NAMALWA (cell line): Measurements from ENCODE around the gene ARHGAP22.

ENCODE experiments used
- DNase-seq: peaks from one replicate; pipeline ENCODE4 v3.0.0-alpha.2; 2015; ENCODE audit warnings: low spot score

The ARHGAP22 gene

GRCh38 chr10:48533540-48533939 is 71.3 kb downstream of the ARHGAP22 start:
- DNase-seq: no peak

DNA sequence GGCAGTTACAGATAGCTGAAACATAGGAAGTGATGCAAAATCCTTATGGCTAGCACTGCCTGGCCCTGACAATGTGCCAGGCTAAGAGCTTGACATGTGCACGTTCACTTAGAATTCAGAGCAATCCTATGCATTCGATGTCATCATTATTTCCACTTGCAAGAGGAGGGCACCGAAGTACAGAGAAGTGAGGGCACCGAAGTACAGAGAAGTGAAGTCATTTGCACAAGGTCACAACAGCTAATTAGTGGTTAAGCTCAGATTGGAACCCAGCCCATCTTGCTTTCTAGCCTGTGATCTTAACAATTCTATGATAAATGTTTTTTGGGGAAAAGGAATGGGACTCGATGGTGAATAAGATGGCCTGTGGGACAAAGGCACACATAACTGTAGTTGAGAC is 73.4 kb downstream of the ARHGAP22 start:
- DNase-seq: no peak

GRCh38 chr10:48529331-48529730 is 75.5 kb downstream of the ARHGAP22 start:
- no peak for DNase-seq

GRCh38 chr10:48527756-48528155 is 77.1 kb downstream of the ARHGAP22 start:
- DNase-seq: no peak

GRCh38 chr10:48526846-48527505 is 77.9 kb downstream of the ARHGAP22 start:
- no peak for DNase-seq

- DNase-seq: no peak
Observed at GRCh38 chr10:48526011-48526821, 78.7 kb downstream of the ARHGAP22 start.

DNA sequence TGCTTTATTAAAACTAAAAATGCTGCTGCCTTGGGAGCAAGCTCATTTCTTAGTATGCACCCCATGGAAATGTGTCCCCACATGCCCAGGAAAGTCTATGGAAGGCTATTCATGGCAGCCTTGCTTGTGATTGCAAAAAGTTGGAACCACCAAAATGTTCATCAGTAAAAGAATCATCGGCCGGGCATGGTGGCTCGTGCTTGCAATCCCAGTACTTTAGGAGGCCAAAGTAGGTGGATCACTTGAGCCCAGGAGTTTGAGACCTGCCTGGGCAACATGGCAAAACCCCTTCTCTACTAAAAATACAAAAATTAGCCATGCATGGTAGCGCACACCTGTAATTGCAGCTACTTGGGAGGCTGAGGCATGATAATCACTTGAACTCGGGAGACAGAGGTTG is 79.8 kb downstream of the ARHGAP22 start:
- no peak for DNase-seq

DNA sequence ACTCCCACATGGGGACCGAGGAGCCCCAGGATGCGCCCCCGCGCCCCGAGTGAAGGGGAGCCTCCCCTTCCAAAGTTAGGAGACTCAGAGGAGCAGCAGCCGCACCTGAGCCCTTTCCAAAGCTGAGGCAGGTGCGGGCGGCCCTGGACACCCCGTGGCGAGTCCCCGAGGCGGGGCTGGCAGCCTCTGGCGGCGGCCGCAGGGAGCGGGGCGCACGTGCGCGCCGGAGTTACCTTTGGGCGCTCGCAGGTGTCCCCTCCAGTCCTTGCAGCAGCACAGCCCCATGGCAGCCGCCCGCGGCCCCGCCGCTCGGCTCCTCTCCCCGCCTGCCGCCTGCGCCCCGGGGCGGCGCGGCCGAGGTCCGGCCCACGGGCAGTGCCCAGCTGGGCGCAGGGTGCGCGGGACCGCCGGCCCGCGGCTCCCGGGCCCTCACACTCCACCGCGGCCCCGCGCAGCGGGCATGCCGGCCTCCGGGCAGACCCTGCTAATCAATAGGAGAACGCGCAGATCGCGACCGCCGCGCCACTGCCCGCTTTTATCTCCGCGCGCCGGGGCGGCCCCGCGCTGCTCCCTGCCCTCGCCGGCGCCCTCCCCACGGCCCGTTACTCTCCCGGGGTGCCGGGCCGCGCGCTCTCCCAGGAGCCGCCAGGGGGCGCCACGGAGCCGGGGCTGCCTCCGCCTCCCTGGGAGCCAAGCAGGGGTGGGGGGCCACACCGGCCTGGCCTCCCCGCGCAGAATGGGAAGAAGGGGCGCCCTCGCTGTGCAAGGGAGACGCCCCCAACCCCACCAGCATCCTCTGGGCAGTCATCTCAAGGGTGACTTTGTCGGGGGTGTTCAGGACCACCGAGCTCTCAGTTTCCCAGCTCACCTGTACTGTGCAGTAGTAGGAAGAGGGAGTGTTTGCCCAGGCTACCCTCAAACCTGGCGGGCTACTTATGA is 80.8 kb downstream of the ARHGAP22 start:
- DNase-seq: no peak

- DNase-seq: no peak
Observed at GRCh38 chr10:48523212-48523819, 81.6 kb downstream of the ARHGAP22 start.

- no peak for DNase-seq
Observed at GRCh38 chr10:48522011-48522765, 82.7 kb downstream of the ARHGAP22 start.

- DNase-seq: no peak
Observed at GRCh38 chr10:48520594-48520993, 84.3 kb downstream of the ARHGAP22 start.

DNA sequence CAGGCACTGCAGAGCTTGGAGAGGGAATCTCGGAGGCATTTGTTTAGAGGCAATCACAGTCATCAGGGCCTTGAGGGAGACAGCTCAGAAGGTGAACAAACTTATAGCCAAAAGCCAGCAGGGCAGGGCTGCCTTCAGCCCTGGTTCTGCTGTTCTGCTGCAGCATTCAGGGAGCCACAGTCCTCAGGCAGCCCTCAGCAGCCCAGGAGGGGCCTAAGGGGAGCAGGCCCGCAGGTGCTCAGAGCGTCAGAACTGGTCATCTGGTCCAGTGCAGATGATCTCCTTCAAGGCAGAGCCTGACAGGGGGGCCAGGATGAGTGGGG is 84.7 kb downstream of the ARHGAP22 start:
- no peak for DNase-seq

DNA sequence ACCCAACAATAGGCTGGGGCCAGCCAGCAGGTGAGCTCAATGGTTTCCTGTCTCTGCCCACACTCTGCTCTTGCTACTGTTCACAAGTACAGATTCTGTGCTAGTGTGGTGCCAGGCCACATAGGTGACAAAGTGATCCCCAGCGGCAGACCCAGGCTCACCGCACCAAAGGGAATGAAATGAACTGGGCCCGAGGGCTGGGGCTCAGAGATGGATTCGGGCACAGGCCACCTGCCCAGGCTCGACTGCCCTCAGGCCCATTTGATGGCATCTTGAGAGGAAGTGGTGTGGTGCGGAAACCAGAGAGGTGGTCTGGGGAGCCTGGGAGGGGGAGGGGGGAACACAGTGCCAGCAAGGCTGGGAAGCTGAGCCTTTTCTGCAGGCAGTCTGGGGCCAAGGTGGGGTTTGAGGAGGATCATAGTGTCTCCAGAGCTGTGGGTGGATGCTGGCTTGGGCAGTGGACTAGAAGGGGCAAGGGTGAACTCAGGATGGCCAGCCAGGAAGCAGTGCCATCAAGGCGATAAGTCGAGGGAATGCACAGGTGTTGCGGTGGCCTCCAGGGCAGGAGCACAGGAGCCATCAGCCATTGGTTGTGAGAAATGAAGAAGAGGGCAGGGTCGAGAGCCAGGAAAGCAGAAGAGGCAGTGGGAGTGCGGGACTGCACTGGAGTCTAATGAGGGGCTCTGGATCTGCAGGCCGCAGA is 85.2 kb downstream of the ARHGAP22 start:
- no peak for DNase-seq

GRCh38 chr10:48518986-48519385 is 85.9 kb downstream of the ARHGAP22 start:
- DNase-seq: no peak

- DNase-seq: no peak
Observed at GRCh38 chr10:48517911-48518811, 86.7 kb downstream of the ARHGAP22 start.

DNA sequence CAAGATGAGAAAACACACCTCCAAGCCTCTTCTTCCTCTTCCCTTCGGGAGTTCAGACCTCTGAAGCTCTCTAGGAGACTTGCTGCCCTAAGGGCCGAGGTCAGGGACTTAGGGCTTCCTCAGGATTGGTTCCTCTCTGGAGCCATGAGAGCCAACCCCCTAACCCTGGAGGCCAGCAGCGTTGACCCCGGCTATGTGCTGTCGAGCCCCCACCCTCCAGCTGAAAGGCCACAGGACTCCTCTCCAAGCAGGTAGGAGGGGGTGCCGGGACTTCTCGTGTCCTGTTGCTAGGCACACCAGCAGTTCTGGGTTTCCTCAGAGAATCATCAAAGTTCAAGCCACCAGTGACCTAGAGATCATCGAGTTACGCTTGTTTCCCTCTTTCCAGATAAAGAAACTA is 87.4 kb downstream of the ARHGAP22 start:
- DNase-seq: no peak

DNA sequence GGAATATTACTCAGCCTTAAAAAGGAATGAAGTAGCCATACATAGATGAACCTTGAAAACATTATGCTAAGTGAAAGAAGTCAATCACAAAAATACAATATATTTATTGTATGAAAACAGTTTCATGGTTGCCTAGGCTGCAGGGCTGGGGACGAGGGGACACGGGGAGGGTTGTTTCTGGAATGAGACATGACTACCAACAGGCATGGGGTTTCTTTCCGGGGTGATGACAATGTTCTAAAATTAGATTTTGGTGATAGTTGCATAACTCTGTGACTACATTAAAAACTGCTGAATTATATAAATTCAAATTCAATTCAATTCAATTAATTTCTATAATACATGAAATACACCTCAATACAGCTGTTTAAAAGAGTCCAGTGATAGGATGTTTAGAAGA is 88.0 kb downstream of the ARHGAP22 start:
- no peak for DNase-seq

DNA sequence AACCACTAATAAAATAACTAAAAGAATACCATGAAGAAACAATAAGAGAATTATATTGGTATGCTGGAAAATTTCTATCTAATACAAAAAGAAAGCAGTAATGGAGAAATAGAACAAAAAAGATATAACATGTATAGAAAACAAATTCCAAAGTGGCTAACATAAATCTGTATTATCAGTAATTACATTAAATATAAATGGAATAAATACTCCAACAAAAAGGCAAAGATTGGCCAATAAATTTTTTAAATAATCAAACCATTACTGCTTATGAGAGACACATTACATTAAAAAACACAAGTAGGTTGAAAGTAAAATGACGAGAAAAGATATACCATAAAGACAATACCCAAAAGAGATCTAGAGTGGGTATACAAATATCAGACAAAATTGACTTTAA is 90.0 kb downstream of the ARHGAP22 start:
- DNase-seq: no peak

GRCh38 chr10:48514255-48514654 is 90.6 kb downstream of the ARHGAP22 start:
- no peak for DNase-seq

GRCh38 chr10:48512861-48513260 is 92.0 kb downstream of the ARHGAP22 start:
- DNase-seq: no peak
